ENCODE results near the gene DLEU7. TPM values are rescaled to one million over a fixed set of nuclear protein-coding genes. Genes with fewer than 3 reads are reported as not detected.

The DLEU7 gene
- not detected for total RNA-seq

- Mint-ChIP-seq H3K36me3 (ENCODE audit: low read depth) (no peaks in the 10 kb centered on the region), H3K27me3 (peaks cover 7% of the 10 kb centered on the region), H3K4me1 (peaks cover 4% of the 10 kb centered on the region), H3K9me3 (no peaks in the 10 kb centered on the region), H3K4me3 (peak within 1 kb of the TSS; percentile 22), H3K27ac (no peak within 1 kb of the TSS)
- ATAC-seq (replicated peaks): no peak
Measured at GRCh38 chr13:50843257-50844083, at the start of gene DLEU7. Gene DLEU7, minus strand, starts transcription at chr13:50843692. Its CDS starts 46 bp downstream, at chr13:50843646.

GRCh38 chr13:50892210-50892944 is 48.9 kb upstream of the DLEU7 start:
- peaks cover 26% of the 10 kb centered on the region for H3K4me1 Mint-ChIP-seq
- no peaks in the 10 kb centered on the region for H3K27me3 Mint-ChIP-seq
- peaks cover 6% of the 10 kb centered on the region for H3K9me3 Mint-ChIP-seq
- peak overlapping the region; percentile 81 for H3K4me3 Mint-ChIP-seq
- peak; percentile 57 for ATAC-seq (replicated peaks)
- peak overlapping the region; percentile 85 for H3K27ac Mint-ChIP-seq
- H3K36me3 Mint-ChIP-seq (ENCODE audit: low read depth): no peaks in the 10 kb centered on the region

GRCh38 chr13:50891206-50891605 is 47.7 kb upstream of the DLEU7 start:
- Mint-ChIP-seq H3K4me1 (peaks cover 26% of the 10 kb centered on the region), H3K27ac (no peak overlapping the region)

GRCh38 chr13:50889317-50889716 is 45.8 kb upstream of the DLEU7 start:
- Mint-ChIP-seq H3K9me3 (peaks cover 3% of the 10 kb centered on the region), H3K4me3 (no peak overlapping the region), H3K27ac (no peak overlapping the region), H3K36me3 (ENCODE audit: low read depth) (no peaks in the 10 kb centered on the region), H3K4me1 (peaks cover 22% of the 10 kb centered on the region), H3K27me3 (no peaks in the 10 kb centered on the region)
- ATAC-seq (replicated peaks): no peak

More at GRCh38 chr13:50891206-50891605, 47.7 kb upstream of the DLEU7 start:
- Mint-ChIP-seq H3K9me3 (peaks cover 6% of the 10 kb centered on the region), H3K4me3 (peak overlapping the region; percentile 81), H3K27me3 (no peaks in the 10 kb centered on the region), H3K36me3 (ENCODE audit: low read depth) (no peaks in the 10 kb centered on the region)
- no peak for ATAC-seq (replicated peaks)

- Mint-ChIP-seq H3K9me3 (peaks cover 3% of the 10 kb centered on the region), H3K4me3 (no peak overlapping the region), H3K36me3 (ENCODE audit: low read depth) (no peaks in the 10 kb centered on the region), H3K27me3 (no peaks in the 10 kb centered on the region), H3K27ac (no peak overlapping the region), H3K4me1 (peaks cover 13% of the 10 kb centered on the region)
- ATAC-seq (replicated peaks): peak; percentile 21
Measured at GRCh38 chr13:50888362-50888761, 44.9 kb upstream of the DLEU7 start.

- peaks cover 2% of the 10 kb centered on the region for H3K4me1 Mint-ChIP-seq
- no peaks in the 10 kb centered on the region for H3K27me3 Mint-ChIP-seq
- no peak for ATAC-seq (replicated peaks)
- H3K27ac Mint-ChIP-seq: no peak overlapping the region
- H3K9me3 Mint-ChIP-seq: peaks cover 3% of the 10 kb centered on the region
- no peak overlapping the region for H3K4me3 Mint-ChIP-seq
- H3K36me3 Mint-ChIP-seq (ENCODE audit: low read depth): no peaks in the 10 kb centered on the region
Measured at GRCh38 chr13:50887151-50887550, 43.7 kb upstream of the DLEU7 start.

GRCh38 chr13:50884265-50884664 is 40.8 kb upstream of the DLEU7 start:
- H3K27ac Mint-ChIP-seq: no peak overlapping the region
- H3K9me3 Mint-ChIP-seq: peaks cover 3% of the 10 kb centered on the region
- no peak for ATAC-seq (replicated peaks)
- no peaks in the 10 kb centered on the region for H3K36me3 Mint-ChIP-seq (ENCODE audit: low read depth)
- H3K27me3 Mint-ChIP-seq: peaks cover 4% of the 10 kb centered on the region
- H3K4me3 Mint-ChIP-seq: no peak overlapping the region
- H3K4me1 Mint-ChIP-seq: peaks cover 5% of the 10 kb centered on the region

GRCh38 chr13:50883728-50884127 is 40.2 kb upstream of the DLEU7 start:
- Mint-ChIP-seq H3K36me3 (ENCODE audit: low read depth) (no peaks in the 10 kb centered on the region), H3K4me3 (no peak overlapping the region), H3K27ac (no peak overlapping the region), H3K9me3 (peaks cover 3% of the 10 kb centered on the region), H3K27me3 (peaks cover 4% of the 10 kb centered on the region), H3K4me1 (peaks cover 5% of the 10 kb centered on the region)
- ATAC-seq (replicated peaks): no peak

GRCh38 chr13:50882816-50883435 is 39.4 kb upstream of the DLEU7 start:
- Mint-ChIP-seq H3K9me3 (no peaks in the 10 kb centered on the region), H3K4me3 (no peak overlapping the region), H3K36me3 (ENCODE audit: low read depth) (no peaks in the 10 kb centered on the region), H3K27me3 (peaks cover 4% of the 10 kb centered on the region), H3K4me1 (peaks cover 5% of the 10 kb centered on the region), H3K27ac (no peak overlapping the region)
- no peak for ATAC-seq (replicated peaks)

GRCh38 chr13:50873991-50874390 is 30.5 kb upstream of the DLEU7 start:
- Mint-ChIP-seq H3K9me3 (no peaks in the 10 kb centered on the region), H3K4me3 (no peak overlapping the region), H3K27me3 (no peaks in the 10 kb centered on the region), H3K27ac (no peak overlapping the region), H3K36me3 (ENCODE audit: low read depth) (no peaks in the 10 kb centered on the region), H3K4me1 (no peaks in the 10 kb centered on the region)
- no peak for ATAC-seq (replicated peaks)

- no peak overlapping the region for H3K4me3 Mint-ChIP-seq
- H3K36me3 Mint-ChIP-seq (ENCODE audit: low read depth): no peaks in the 10 kb centered on the region
- H3K9me3 Mint-ChIP-seq: no peaks in the 10 kb centered on the region
- ATAC-seq (replicated peaks): no peak
- H3K4me1 Mint-ChIP-seq: no peaks in the 10 kb centered on the region
- H3K27ac Mint-ChIP-seq: no peak overlapping the region
- H3K27me3 Mint-ChIP-seq: no peaks in the 10 kb centered on the region
Measured at GRCh38 chr13:50873467-50873866, 30.0 kb upstream of the DLEU7 start.

GRCh38 chr13:50871405-50871804 is 27.9 kb upstream of the DLEU7 start:
- no peak for ATAC-seq (replicated peaks)

GRCh38 chr13:50867637-50867945 is 24.1 kb upstream of the DLEU7 start:
- no peaks in the 10 kb centered on the region for H3K36me3 Mint-ChIP-seq (ENCODE audit: low read depth)
- no peaks in the 10 kb centered on the region for H3K4me1 Mint-ChIP-seq
- H3K9me3 Mint-ChIP-seq: no peaks in the 10 kb centered on the region
- H3K4me3 Mint-ChIP-seq: no peak overlapping the region
- ATAC-seq (replicated peaks): no peak
- H3K27me3 Mint-ChIP-seq: no peaks in the 10 kb centered on the region
- H3K27ac Mint-ChIP-seq: no peak overlapping the region

More at GRCh38 chr13:50871405-50871804, 27.9 kb upstream of the DLEU7 start:
- Mint-ChIP-seq H3K27me3 (no peaks in the 10 kb centered on the region), H3K4me1 (no peaks in the 10 kb centered on the region), H3K9me3 (no peaks in the 10 kb centered on the region), H3K36me3 (ENCODE audit: low read depth) (no peaks in the 10 kb centered on the region), H3K4me3 (no peak overlapping the region), H3K27ac (no peak overlapping the region)

GRCh38 chr13:50866817-50867636 is 23.5 kb upstream of the DLEU7 start:
- Mint-ChIP-seq H3K4me3 (no peak overlapping the region), H3K9me3 (no peaks in the 10 kb centered on the region), H3K27me3 (no peaks in the 10 kb centered on the region), H3K36me3 (ENCODE audit: low read depth) (no peaks in the 10 kb centered on the region), H3K27ac (no peak overlapping the region), H3K4me1 (no peaks in the 10 kb centered on the region)
- ATAC-seq (replicated peaks): no peak

Data from activated T-helper 17 cell treated with anti-CD3 and anti-CD28 coated beads, Interleukin-2, amount 50 U/mL, for 72 hours (primary cell).